ENCODE data around the gene TMSB10.

TMSB10 gene

DNA sequence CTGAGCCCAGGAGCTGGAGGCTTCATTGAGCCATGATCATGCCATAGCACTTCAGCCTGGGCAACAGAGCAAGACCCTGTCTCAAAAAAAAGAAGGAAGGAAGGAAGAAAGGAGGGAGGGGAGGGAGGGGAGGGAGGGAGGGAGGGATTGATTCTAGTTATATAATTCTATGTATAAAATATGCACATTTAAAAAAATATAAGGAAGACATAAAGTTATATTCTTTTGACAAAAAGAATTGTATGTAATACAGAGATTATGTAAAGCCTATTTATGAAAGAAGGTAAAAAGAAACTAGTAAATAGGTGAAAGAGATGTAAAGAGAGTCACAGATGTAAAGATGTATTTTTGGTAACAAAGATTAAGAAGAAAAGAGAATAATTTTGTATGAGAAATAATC lies 17.6 kb downstream of the TMSB10 start:
- peaks cover 3 to 20% of the 10 kb centered on the region in 2 donors for H3K4me1 ChIP-seq (ENCODE audit: control insufficient read depth in 1 of 2, insufficient read depth in 2 of 2, low read length in 2 of 2)
- H3K4me3 ChIP-seq (ENCODE audit: low read depth in 1 of 2, low read length in 2 of 2), result no peak overlapping the region
- H3K27me3 ChIP-seq (ENCODE audit: low read depth, low read length), result no peaks in the 10 kb centered on the region
- H3K36me3 ChIP-seq (ENCODE audit: control insufficient read depth in 1 of 2, insufficient read depth in 2 of 2, low read length in 2 of 2), result peaks cover 0 to 4% of the 10 kb centered on the region in 2 donors
- H3K27ac ChIP-seq (ENCODE audit: low read length), result no peak overlapping the region
- no peaks in the 10 kb centered on the region for H3K9me3 ChIP-seq (ENCODE audit: control insufficient read depth in 1 of 2, low read length in 2 of 2)

DNA sequence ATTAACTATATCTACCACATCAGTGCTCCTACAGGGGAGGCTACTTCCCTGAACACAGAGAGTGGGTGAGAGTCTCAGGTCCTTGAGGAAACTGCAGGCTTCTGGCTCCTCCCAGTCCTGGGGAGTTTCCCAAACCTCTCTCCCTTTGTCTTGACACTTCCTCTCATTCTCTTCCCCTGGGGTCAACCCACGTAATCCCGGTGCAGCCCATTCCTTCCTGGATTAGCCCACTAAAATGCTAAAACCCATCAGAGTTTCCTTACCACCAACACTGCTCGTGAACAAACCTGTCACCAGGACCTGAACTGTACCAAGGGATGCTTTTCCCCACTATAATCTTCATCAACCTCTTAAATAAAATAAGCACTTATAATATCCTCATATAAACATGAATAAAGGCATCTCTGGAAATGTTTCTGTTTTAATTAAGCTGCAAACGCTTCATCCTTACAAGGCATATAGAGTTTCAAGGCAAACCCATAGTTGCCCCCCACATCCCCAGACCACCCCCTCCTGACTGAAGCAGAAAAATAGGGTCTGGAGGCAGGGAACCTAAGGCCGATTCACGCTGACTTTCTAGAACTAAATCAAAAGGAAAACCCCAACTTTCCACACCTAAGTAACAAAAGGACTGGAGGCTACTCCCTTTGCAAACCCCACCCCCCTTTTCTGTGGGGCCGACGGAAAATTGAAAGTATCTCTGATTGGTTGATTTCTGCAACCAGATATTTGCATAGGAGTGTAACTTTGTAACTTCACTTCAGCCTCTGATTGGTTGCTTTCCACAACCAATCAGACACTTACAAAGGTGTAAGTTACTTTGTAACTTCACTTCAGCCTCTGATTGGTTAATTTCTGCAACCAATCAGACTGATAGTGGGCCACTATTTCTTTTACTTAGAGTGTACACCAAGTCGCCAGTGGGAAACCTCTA lies 19.0 kb downstream of the TMSB10 start:
- H3K27me3 ChIP-seq (ENCODE audit: low read depth, low read length), result no peaks in the 10 kb centered on the region
- H3K36me3 ChIP-seq (ENCODE audit: control insufficient read depth in 1 of 2, insufficient read depth in 2 of 2, low read length in 2 of 2), result peaks cover 0 to 4% of the 10 kb centered on the region in 2 donors
- peak overlapping the region; percentile 54 for H3K27ac ChIP-seq (ENCODE audit: low read length)
- H3K9me3 ChIP-seq (ENCODE audit: control insufficient read depth in 1 of 2, low read length in 2 of 2), result no peaks in the 10 kb centered on the region
- no peak overlapping the region for H3K4me3 ChIP-seq (ENCODE audit: low read depth in 1 of 2, low read length in 2 of 2)
- H3K4me1 ChIP-seq (ENCODE audit: control insufficient read depth in 1 of 2, insufficient read depth in 2 of 2, low read length in 2 of 2), result peaks cover 2 to 20% of the 10 kb centered on the region in 2 donors

DNA sequence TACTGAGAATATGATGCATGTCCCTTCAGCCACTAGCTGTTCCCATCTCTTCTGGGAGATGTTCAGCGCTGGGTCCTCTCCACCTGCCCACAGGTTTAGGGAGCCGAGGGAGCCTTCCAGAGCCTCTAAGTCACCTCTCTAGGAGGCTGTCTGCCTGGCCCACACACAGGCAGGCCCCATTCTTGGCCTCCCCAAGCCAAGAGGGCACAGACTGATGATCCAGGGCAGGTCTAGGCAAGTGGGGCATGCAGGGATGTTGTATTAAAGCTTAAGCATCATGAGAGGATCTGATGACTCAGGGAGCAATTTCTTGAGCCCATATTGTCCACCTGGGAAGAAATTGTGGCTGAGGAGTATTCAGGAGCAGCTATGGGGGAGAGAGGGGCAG lies 19.9 kb downstream of the TMSB10 start:
- H3K9me3 ChIP-seq (ENCODE audit: control insufficient read depth in 1 of 2, low read length in 2 of 2), result no peaks in the 10 kb centered on the region
- H3K27ac ChIP-seq (ENCODE audit: low read length), result no peak overlapping the region
- peaks cover 0 to 16% of the 10 kb centered on the region in 2 donors for H3K4me1 ChIP-seq (ENCODE audit: control insufficient read depth in 1 of 2, insufficient read depth in 2 of 2, low read length in 2 of 2)
- H3K36me3 ChIP-seq (ENCODE audit: control insufficient read depth in 1 of 2, insufficient read depth in 2 of 2, low read length in 2 of 2), result no peaks in the 10 kb centered on the region
- no peaks in the 10 kb centered on the region for H3K27me3 ChIP-seq (ENCODE audit: low read depth, low read length)
- H3K4me3 ChIP-seq (ENCODE audit: low read depth in 1 of 2, low read length in 2 of 2), result no peak overlapping the region

DNA sequence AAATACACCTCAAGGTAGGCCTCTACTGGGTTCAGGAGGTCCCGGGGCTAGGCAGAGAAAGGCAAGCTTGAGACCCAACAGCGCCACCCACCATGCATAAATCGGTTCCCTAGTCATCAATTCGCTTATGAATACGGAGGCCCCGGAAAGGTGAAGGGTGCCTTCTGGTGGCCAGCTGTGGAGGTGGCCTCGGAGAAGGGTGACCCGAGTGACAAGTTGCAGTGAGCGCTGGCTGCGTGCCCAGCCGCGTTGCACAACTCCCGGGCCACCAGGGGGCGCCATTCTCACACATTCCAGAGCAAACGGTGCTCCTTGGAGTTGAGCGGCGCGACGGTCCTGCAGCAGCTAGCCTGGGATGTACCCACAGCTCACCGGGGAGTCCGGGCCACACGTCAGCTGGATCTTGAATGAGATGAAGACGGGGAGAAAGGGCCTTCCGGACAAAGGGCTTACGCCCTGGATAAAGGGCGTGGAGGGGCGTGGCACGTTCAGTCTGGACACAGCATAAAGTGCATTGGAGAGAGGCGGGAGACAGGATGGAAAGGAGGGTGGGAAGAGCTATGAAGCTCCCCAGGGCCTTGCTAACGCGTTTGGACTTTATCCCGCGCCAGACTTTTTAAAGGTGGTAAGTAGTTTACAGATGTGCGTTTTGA lies 20.4 kb downstream of the TMSB10 start:
- Histone ChIP-seq H3K36me3 (ENCODE audit: control insufficient read depth in 1 of 2, insufficient read depth in 2 of 2, low read length in 2 of 2) (no peaks in the 10 kb centered on the region), H3K4me1 (ENCODE audit: control insufficient read depth in 1 of 2, insufficient read depth in 2 of 2, low read length in 2 of 2) (peaks cover 0 to 16% of the 10 kb centered on the region in 2 donors), H3K4me3 (ENCODE audit: low read depth in 1 of 2, low read length in 2 of 2) (peak overlapping the region; percentile 61 to 73), H3K27ac (ENCODE audit: low read length) (no peak overlapping the region), H3K9me3 (ENCODE audit: control insufficient read depth in 1 of 2, low read length in 2 of 2) (no peaks in the 10 kb centered on the region), H3K27me3 (ENCODE audit: low read depth, low read length) (no peaks in the 10 kb centered on the region)

DNA sequence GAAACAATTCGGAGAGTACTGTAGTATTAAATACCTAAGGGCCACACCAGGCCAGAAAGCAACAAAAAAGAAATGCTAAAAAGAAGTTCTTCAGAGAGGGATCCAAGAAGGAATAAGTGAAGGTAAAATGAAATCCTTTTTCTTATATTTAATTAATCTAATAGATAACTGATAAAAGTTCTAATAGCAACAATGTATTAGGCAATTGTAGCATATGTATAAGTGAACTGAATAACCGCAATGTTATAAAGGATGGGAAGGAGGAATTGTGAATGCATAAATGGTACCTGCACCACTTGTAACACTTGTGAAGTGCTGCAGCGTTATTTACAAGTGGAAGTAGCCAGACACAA lies 21.8 kb downstream of the TMSB10 start:
- no peaks in the 10 kb centered on the region for H3K36me3 ChIP-seq (ENCODE audit: control insufficient read depth in 1 of 2, insufficient read depth in 2 of 2, low read length in 2 of 2)
- no peaks in the 10 kb centered on the region for H3K27me3 ChIP-seq (ENCODE audit: low read depth, low read length)
- H3K27ac ChIP-seq (ENCODE audit: low read length), result no peak overlapping the region
- H3K9me3 ChIP-seq (ENCODE audit: control insufficient read depth in 1 of 2, low read length in 2 of 2), result no peaks in the 10 kb centered on the region
- H3K4me3 ChIP-seq (ENCODE audit: low read depth in 1 of 2, low read length in 2 of 2), result peak overlapping the region; percentile 61 to 73
- peaks cover 0 to 16% of the 10 kb centered on the region in 2 donors for H3K4me1 ChIP-seq (ENCODE audit: control insufficient read depth in 1 of 2, insufficient read depth in 2 of 2, low read length in 2 of 2)

DNA sequence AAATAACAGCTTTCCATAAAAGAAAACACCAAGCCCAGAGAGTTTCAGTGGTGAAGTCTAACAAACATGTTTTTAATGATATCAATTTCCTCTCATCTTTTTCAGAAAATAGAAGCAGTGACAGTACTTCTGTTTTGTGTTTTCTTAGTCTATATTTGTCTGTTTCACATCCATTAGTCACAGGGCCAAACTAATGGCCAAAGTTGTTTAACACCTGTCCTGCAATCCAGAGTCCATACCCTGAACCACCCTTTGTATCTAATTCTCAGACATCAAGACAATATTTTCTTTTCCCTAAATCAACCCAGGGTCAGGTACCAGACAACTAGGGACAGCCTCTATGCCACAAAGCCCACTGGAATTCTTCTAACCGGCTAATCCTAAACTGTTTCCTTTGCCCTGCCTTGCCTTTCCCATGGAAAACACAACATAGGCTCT lies 25.9 kb downstream of the TMSB10 start:
- H3K27ac ChIP-seq (ENCODE audit: low read length), result no peak overlapping the region
- H3K36me3 ChIP-seq (ENCODE audit: control insufficient read depth in 1 of 2, insufficient read depth in 2 of 2, low read length in 2 of 2), result no peaks in the 10 kb centered on the region
- H3K9me3 ChIP-seq (ENCODE audit: control insufficient read depth in 1 of 2, low read length in 2 of 2), result no peaks in the 10 kb centered on the region
- H3K27me3 ChIP-seq (ENCODE audit: low read depth, low read length), result no peaks in the 10 kb centered on the region
- peaks cover 0 to 8% of the 10 kb centered on the region in 2 donors for H3K4me1 ChIP-seq (ENCODE audit: control insufficient read depth in 1 of 2, insufficient read depth in 2 of 2, low read length in 2 of 2)
- H3K4me3 ChIP-seq (ENCODE audit: low read depth in 1 of 2, low read length in 2 of 2), result no peak overlapping the region

DNA sequence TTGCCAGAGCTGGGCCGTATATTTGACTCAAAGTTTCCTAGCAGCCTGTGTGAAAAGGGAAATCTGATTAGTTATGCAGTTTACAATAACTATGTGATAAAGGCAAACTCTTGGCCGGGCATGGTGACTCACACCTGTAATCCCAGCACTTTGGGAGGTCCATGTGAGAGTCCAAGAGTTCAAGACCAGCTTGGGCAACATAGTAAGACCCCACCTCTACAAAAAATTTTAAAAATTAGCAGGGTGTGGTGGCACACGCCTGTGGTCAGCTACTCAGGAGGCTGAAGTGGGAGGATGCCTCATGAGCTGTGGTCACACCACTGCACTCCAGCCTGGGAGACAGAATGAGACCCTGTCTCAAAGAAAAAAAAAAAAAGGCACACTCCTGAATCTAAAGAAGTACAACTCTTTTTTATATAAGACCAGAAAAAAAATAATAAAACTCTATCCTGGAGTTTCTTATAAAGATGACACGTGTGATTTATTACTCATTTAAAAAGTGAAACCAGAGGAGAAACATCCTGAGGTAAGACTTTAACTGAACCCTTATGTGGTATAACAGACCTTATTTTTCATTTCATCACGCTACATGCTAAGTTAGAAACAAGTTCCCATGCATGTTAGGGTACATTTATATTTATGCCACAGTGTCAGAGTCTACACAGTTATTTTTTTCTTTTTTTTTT lies 32.9 kb downstream of the TMSB10 start:
- Histone ChIP-seq H3K27me3 (ENCODE audit: low read depth, low read length) (no peaks in the 10 kb centered on the region), H3K27ac (ENCODE audit: low read length) (no peak overlapping the region), H3K36me3 (ENCODE audit: control insufficient read depth in 1 of 2, insufficient read depth in 2 of 2, low read length in 2 of 2) (no peaks in the 10 kb centered on the region), H3K9me3 (ENCODE audit: control insufficient read depth in 1 of 2, low read length in 2 of 2) (no peaks in the 10 kb centered on the region), H3K4me3 (ENCODE audit: low read depth in 1 of 2, low read length in 2 of 2) (no peak overlapping the region), H3K4me1 (ENCODE audit: control insufficient read depth in 1 of 2, insufficient read depth in 2 of 2, low read length in 2 of 2) (no peaks in the 10 kb centered on the region)

DNA sequence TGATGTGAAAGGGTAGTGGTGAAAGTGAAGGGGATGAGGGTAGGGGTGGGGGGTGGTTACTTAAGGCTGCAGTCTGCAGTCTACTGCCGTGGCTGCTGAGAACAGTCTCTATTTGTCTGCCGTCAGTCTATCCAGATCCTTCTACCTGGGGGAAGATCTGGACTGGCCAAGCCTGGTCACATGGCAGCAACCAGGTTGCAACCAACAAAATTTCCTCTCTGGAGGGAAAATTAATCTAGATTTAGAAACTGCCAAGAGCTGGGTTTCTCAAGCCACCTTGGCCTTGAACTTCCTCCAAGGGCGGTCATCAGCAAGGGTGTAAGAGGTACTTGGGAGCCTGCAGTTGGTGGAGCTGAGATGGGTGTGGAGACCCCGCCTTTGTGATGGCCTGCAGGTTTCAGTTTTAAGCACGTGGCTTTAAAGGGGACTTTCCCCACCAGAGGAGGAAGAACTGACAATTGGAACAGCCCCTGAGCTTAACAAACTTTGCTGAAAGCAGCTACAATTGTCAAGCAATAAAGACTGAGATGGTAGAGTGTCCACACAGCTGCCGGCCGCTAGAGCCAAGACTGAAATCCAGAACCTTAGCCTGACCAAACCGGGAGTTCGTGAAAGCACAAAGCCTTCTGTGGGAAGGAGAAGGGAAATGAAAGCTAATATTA lies 34.1 kb downstream of the TMSB10 start:
- Histone ChIP-seq H3K4me3 (ENCODE audit: low read depth in 1 of 2, low read length in 2 of 2) (peak overlapping the region in 1 of 2 donors; percentile 45), H3K4me1 (ENCODE audit: control insufficient read depth in 1 of 2, insufficient read depth in 2 of 2, low read length in 2 of 2) (no peaks in the 10 kb centered on the region), H3K27me3 (ENCODE audit: low read depth, low read length) (no peaks in the 10 kb centered on the region), H3K9me3 (ENCODE audit: control insufficient read depth in 1 of 2, low read length in 2 of 2) (no peaks in the 10 kb centered on the region), H3K36me3 (ENCODE audit: control insufficient read depth in 1 of 2, insufficient read depth in 2 of 2, low read length in 2 of 2) (no peaks in the 10 kb centered on the region), H3K27ac (ENCODE audit: low read length) (peak overlapping the region; percentile 23)

DNA sequence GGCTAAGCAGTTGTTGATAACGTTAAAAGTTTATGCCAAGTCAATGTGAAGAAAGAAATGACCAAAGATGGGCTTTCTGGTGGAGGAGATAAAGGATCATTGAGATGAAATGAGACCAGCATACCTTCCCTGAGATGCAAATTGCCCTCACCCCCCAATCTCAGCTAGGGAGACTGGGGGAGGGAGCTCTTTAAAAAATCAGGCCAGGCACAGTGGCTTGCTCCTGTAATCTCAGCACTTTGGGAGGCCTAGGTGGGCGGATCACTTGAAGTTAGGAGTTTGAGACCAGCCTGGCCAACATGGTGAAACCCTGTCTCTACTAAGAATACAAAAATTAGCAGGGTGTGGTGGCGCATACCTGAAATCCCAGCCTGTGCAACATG lies 34.6 kb downstream of the TMSB10 start:
- Histone ChIP-seq H3K9me3 (ENCODE audit: control insufficient read depth in 1 of 2, low read length in 2 of 2) (no peaks in the 10 kb centered on the region), H3K36me3 (ENCODE audit: control insufficient read depth in 1 of 2, insufficient read depth in 2 of 2, low read length in 2 of 2) (no peaks in the 10 kb centered on the region), H3K4me3 (ENCODE audit: low read depth in 1 of 2, low read length in 2 of 2) (peak overlapping the region in 1 of 2 donors; percentile 45), H3K4me1 (ENCODE audit: control insufficient read depth in 1 of 2, insufficient read depth in 2 of 2, low read length in 2 of 2) (no peaks in the 10 kb centered on the region), H3K27me3 (ENCODE audit: low read depth, low read length) (no peaks in the 10 kb centered on the region), H3K27ac (ENCODE audit: low read length) (no peak overlapping the region)

DNA sequence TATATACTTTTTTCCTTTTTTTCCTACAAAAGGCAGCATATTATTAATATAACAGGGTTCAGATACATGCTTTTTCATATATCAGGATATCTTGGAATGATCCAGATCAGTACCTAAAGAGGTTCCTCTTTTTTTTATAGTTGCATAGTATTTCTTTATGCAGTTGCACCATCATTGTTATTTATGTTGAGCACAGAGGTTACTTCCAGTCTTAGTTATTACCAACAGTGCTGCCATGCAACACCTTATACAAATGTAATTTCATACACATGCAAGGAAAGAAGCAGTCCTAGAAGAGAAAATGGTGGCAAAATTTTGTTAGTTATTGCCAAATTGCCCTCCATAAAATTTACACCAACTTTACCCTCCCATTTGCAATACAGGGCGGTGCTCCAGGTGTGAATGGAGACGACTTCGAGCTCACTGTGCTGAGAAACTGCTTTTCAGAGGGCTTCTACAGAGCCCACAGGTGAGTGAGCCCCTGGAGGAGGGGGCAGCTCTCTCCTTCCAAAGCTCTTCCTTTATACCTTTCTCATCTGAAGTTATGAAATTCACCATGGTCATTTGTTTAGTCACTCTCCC lies 35.5 kb downstream of the TMSB10 start:
- H3K27me3 ChIP-seq (ENCODE audit: low read depth, low read length), result no peaks in the 10 kb centered on the region
- no peak overlapping the region for H3K4me3 ChIP-seq (ENCODE audit: low read depth in 1 of 2, low read length in 2 of 2)
- H3K4me1 ChIP-seq (ENCODE audit: control insufficient read depth in 1 of 2, insufficient read depth in 2 of 2, low read length in 2 of 2), result no peaks in the 10 kb centered on the region
- no peaks in the 10 kb centered on the region for H3K36me3 ChIP-seq (ENCODE audit: control insufficient read depth in 1 of 2, insufficient read depth in 2 of 2, low read length in 2 of 2)
- H3K27ac ChIP-seq (ENCODE audit: low read length), result no peak overlapping the region
- H3K9me3 ChIP-seq (ENCODE audit: control insufficient read depth in 1 of 2, low read length in 2 of 2), result no peaks in the 10 kb centered on the region
